ENCODE data around the gene RNF220. TPM values are rescaled to one million over a fixed set of nuclear protein-coding genes. Genes with fewer than 3 reads are reported as not detected.
A peak's percentile ranks its signal among the peaks of the same experiment; 100 is the strongest.

RNF220 gene
- total RNA-seq, 1 experiment from 2014 or later = 128 TPM

- TF ChIP-seq ZNF532 (CRISPR knock-in tag; IDR thresholded peaks at IDR 0.05; ENCODE audit: borderline replicate concordance) (no peak), ETV6 (CRISPR knock-in tag; IDR thresholded peaks at IDR 0.05) (no peak), ZNF232 (CRISPR knock-in tag; IDR thresholded peaks at IDR 0.05) (no peak), ZNF416 (CRISPR knock-in tag; IDR thresholded peaks at IDR 0.05) (no peak), PRRX2 (CRISPR knock-in tag; IDR thresholded peaks at IDR 0.05) (no peak), ZNF423 (CRISPR knock-in tag; IDR thresholded peaks at IDR 0.05) (no peak)
Observed at GRCh38 chr1:44673675-44674112, 268.6 kb downstream of the RNF220 start (continued).

DNA sequence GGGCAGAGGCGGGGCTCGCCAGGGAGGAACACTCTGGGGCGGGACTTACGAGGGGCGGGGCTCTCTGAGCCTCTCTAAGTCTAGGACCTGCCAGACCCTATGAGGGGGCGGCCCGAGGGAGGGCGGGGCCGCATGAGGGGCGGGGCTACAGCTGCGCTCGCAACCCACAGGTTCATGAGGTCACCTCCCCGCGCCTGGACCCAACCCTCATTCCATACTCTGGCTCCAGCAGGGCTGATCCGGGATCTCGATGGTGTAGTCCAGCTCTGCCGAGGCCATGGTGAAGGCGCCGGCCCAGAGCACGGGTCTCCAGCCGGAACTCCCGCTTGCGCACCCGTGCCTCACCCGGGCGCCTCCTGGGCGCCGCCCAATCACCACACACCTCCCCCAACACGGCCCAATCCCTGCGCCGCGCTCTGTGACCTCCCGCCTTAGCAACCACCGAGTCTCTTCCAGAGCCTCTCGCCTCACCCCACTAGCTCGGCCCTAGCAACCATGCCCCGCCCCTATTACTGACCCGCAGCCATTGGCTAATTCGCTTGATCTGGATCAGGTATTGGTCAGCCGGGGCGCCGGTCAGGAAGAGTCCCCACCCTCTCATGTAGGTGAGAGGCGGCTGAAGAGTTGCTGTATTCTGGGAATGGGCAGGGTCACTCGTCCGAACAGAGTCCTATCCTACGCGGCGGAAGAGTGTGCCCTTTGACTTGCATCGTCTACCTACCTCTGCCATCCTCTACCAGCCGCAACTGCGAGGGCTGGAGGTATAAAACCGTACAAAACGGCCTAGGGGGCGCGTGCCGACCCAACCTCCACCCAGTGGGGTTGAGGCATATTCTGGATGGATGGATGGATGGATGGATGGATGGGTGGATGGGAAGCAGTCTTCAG lies 269.3 kb downstream of the RNF220 start, which contains the start of the genes ARMH1 and TMEM53:
Gene ARMH1 (plus strand): TSS at position 602 of the 888 bp plus-strand sequence. CDS start 14,984 bp downstream, outside the sequence.
Gene TMEM53 (minus strand): TSS at position 369 of the 888 bp plus-strand sequence. CDS start 90 bp downstream, at position 279.
- POLR2A ChIA-PET = interaction anchor here (0.5 to 1.6 kb wide), 10 partner anchors 9 to 478 kb away, joined by 3 to 10 read pairs (median 4); partner anchors contain the start of gene RPS8
- no peaks in the 10 kb centered on the region for H3K9me3 Mint-ChIP-seq
- DNase-seq (ENCODE audit: low spot score) (peak; percentile 99), ATAC-seq (peak; percentile 94)
- CTCF ChIA-PET = interaction anchor here (0.6 to 5.0 kb wide), 18 partner anchors 9 to 627 kb away, joined by 3 to 42 read pairs (median 4); partner anchors contain the start of gene RNF220
- peak within 1 kb of the TSS; percentile 80; the same call in 1 of the 2 replicates for H3K27ac Mint-ChIP-seq
- no peaks in the 10 kb centered on the region for H3K36me3 Mint-ChIP-seq
- peaks cover 23% of the 10 kb centered on the region for H3K4me1 Mint-ChIP-seq
- H3K27me3 Mint-ChIP-seq (ENCODE audit: low read depth) = no peaks in the 10 kb centered on the region
- H3K4me3 Mint-ChIP-seq = peak within 1 kb of the TSS; percentile 92
- TF ChIP-seq, protein P1, sequence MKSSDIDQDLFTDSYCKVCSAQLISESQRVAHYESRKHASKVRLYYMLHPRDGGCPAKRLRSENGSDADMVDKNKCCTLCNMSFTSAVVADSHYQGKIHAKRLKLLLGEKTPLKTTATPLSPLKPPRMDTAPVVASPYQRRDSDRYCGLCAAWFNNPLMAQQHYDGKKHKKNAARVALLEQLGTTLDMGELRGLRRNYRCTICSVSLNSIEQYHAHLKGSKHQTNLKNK (CRISPR knock-in tag; IDR thresholded peaks at IDR 0.05) = no peak
- TF ChIP-seq, protein P2, sequence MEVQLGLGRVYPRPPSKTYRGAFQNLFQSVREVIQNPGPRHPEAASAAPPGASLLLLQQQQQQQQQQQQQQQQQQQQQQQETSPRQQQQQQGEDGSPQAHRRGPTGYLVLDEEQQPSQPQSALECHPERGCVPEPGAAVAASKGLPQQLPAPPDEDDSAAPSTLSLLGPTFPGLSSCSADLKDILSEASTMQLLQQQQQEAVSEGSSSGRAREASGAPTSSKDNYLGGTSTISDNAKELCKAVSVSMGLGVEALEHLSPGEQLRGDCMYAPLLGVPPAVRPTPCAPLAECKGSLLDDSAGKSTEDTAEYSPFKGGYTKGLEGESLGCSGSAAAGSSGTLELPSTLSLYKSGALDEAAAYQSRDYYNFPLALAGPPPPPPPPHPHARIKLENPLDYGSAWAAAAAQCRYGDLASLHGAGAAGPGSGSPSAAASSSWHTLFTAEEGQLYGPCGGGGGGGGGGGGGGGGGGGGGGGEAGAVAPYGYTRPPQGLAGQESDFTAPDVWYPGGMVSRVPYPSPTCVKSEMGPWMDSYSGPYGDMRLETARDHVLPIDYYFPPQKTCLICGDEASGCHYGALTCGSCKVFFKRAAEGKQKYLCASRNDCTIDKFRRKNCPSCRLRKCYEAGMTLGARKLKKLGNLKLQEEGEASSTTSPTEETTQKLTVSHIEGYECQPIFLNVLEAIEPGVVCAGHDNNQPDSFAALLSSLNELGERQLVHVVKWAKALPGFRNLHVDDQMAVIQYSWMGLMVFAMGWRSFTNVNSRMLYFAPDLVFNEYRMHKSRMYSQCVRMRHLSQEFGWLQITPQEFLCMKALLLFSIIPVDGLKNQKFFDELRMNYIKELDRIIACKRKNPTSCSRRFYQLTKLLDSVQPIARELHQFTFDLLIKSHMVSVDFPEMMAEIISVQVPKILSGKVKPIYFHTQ (CRISPR knock-in tag; IDR thresholded peaks at IDR 0.05) = no peak
- no peak for TF ChIP-seq OVOL2 (CRISPR knock-in tag; IDR thresholded peaks at IDR 0.05; ENCODE audit: borderline replicate concordance)
- no peak for TF ChIP-seq ZNF512 (CRISPR knock-in tag; IDR thresholded peaks at IDR 0.05; ENCODE audit: borderline replicate concordance)
- TF ChIP-seq IRF2 (CRISPR knock-in tag; IDR thresholded peaks at IDR 0.05; ENCODE audit: borderline replicate concordance, low read depth) = no peak
- TF ChIP-seq KAT7 (CRISPR knock-in tag; IDR thresholded peaks at IDR 0.05; ENCODE audit: borderline replicate concordance) = no peak
- TF ChIP-seq NFATC4 (CRISPR knock-in tag; IDR thresholded peaks at IDR 0.05) = no peak
- TF ChIP-seq PREB (CRISPR knock-in tag; IDR thresholded peaks at IDR 0.05; ENCODE audit: borderline replicate concordance) = no peak
- TF ChIP-seq GRHL2 (CRISPR knock-in tag; IDR thresholded peaks at IDR 0.05; ENCODE audit: insufficient replicate concordance, severe bottlenecking) = no peak
- TF ChIP-seq SP1 (CRISPR knock-in tag; conservative IDR thresholded peaks at IDR 0.05) = peak; percentile 82
- 0 out of 2 replicates have a peak, but pooled peaks have one; percentile 20 for TF ChIP-seq ZSCAN18 (CRISPR knock-in tag; IDR thresholded peaks at IDR 0.05)
- TF ChIP-seq, protein P3, sequence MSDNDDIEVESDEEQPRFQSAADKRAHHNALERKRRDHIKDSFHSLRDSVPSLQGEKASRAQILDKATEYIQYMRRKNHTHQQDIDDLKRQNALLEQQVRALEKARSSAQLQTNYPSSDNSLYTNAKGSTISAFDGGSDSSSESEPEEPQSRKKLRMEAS (CRISPR knock-in tag; IDR thresholded peaks at IDR 0.05) = peak; percentile 21; the same call in 1 of the 2 replicates
- TF ChIP-seq ZNF671 (CRISPR knock-in tag; IDR thresholded peaks at IDR 0.05) = no peak
- no peak for TF ChIP-seq ELF4 (CRISPR knock-in tag; IDR thresholded peaks at IDR 0.05; ENCODE audit: low read depth)

Data from WTC11 (cell line).